GM18907 (cell line): ENCODE results near the gene SUSD6.

Experiments used
- ATAC-seq: cut with Tn5 transposase; IDR thresholded peaks from one replicate; pipeline ENCODE4 v1.9.1; 2021; ENCODE audit warnings: mild to moderate bottlenecking, moderate library complexity; ENCODE audit not compliant: unreplicated experiment

SUSD6 gene

GRCh38 chr14:69670093-69670492 is 58.7 kb downstream of the SUSD6 start:
- no peak for ATAC-seq

GRCh38 chr14:69671365-69672030 is 60.1 kb downstream of the SUSD6 start:
- no peak for ATAC-seq

GRCh38 chr14:69672356-69672755 is 61.0 kb downstream of the SUSD6 start:
- ATAC-seq, result no peak

DNA sequence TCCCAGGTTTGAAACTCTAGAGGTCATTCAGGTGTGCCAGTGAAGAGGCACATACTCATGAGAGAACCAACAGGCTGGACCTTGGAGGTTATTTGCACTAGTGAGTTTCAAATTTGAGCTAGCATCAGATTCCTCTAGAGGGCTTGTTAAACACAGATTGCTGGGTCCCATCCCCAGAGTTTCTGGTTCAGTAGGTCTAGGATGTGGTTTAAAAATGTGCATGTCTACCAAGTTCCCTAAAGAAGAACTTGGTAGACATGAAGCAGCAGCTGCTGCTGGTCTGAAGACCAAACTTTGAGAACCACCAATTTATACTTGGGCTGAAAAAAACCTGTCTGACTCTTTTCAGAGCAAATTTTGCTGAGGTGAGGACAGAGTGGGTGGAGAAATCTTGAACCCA is 61.7 kb downstream of the SUSD6 start:
- ATAC-seq, result peak; percentile 40

GRCh38 chr14:69673578-69674305 is 62.3 kb downstream of the SUSD6 start:
- ATAC-seq, result peak; percentile 27

- ATAC-seq, result no peak
These were observed 63.3 kb downstream of the SUSD6 start for GRCh38 chr14:69674546-69675244.

GRCh38 chr14:69675245-69675583 is 63.8 kb downstream of the SUSD6 start:
- no peak for ATAC-seq

DNA sequence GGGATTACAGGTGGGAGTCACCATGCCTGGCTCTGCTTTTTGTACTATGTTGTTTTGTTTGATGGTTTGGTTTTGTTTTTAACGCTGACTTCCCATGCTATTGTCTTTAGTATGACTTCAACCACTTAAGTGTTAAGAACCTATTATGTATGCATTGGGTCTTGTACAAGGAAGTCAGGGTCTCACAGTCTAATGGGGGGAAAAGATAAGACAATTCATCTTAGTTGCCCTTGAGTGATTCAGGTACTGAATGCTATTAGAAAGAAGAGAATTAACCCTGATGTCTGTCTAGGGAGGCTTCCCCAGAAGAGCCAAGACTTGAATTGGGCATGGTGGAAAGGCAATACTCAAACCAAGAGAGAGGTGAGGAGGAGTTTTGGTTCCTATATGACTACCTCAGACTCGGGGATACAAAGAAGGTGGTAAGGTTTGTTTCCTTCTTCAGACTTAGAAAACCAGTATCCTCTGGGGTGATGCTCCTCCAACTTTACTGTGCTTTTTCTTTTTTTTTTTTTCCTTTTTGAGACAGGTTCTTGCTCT is 64.6 kb downstream of the SUSD6 start:
- peak; percentile 76 for ATAC-seq

- no peak for ATAC-seq
These were observed 65.3 kb downstream of the SUSD6 start for GRCh38 chr14:69676723-69677122.

GRCh38 chr14:69680297-69680696 is 68.9 kb downstream of the SUSD6 start:
- ATAC-seq, result no peak

- no peak for ATAC-seq
These were observed 70.7 kb downstream of the SUSD6 start for GRCh38 chr14:69682136-69682535.

GRCh38 chr14:69682621-69683263 is 71.3 kb downstream of the SUSD6 start:
- no peak for ATAC-seq

- no peak for ATAC-seq
These were observed 72.6 kb downstream of the SUSD6 start for GRCh38 chr14:69683971-69684370.

DNA sequence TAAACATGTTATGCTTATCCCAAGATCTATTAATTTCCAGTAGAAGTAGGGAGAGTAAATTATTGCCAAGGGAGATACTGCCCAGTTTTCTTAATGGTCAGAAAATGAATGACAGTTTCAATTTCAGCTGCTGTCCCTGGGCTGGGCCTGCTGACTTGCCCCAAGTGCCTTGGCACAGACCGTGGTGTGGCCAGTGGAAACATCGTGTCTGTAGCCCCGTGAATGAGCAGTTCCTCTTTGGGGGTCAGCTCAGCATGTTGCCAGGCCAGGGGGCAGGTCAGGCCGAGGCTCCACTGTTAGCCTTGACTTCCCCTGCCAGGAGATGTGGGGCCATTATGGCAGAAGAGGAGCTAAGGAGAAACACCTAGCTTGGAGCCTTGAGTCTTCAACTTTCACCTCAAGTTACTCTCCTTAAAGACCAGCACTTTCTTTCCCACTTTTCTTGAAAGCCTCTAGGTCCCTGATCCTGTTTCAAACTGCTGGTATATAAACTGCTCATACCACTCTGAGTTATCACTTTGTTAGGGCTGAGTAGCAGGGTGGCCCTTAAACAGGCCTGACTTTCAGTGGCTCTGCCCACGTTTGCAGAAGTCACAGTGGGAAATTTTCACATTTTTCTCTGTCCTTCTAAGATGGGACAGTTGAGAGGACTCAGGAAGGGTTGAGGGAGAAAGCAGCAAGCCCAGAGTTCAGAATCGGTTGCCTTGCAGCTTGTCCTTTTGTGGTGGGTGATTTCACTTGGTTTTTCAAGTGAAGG is 73.2 kb downstream of the SUSD6 start:
- no peak for ATAC-seq

DNA sequence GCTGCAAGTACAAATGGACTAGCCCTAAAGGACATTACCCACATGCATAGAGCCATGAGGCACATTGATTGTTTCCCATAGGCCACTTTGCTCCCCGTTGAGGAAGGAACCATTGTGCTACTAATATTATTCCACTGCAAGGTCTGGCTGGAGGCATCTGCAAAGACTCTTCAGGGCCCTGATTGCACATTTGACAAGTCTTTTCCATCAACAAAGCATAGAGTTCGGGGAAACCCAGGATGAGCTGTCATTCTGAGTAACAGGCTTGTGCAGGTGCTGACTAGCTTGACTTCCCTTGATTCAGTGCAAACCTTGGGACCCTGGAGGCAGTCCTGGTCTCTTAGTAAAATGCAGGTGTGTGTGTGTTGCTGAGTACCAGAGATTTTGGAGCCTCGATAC is 73.8 kb downstream of the SUSD6 start:
- ATAC-seq, result no peak

GRCh38 chr14:69685716-69686115 is 74.3 kb downstream of the SUSD6 start:
- ATAC-seq, result no peak

DNA sequence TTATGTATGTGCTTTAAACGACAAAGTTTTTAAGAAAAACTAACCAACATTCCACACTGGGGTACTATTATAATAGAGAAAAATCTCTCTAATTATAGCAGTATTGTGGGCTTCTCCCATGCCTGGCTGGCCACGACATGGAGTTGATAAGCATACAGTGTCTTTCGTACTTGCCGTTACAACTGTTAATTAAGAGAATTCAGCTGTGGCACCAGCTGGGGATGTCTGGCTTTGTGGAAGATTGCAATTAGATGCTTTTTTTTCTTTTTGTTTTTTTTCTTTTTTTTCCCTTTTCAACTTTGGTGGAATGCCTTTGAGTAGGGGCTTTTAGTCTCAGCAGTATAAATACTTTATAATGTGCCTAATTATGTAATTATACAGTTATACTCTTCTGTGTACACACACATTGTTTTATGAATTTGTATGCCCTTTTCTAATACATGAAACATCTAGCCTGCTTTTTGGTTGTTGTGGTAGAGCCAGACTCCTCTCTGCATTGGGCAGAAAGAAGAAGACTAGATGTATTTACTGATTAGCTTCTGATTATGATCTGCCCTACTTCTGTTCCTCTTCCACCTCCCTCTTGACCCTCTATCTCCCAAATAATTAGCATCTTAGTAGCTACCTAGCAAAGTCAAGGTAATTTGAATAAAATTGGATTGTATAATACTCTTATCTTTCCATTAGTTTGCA is 76.4 kb downstream of the SUSD6 start:
- ATAC-seq, result no peak

DNA sequence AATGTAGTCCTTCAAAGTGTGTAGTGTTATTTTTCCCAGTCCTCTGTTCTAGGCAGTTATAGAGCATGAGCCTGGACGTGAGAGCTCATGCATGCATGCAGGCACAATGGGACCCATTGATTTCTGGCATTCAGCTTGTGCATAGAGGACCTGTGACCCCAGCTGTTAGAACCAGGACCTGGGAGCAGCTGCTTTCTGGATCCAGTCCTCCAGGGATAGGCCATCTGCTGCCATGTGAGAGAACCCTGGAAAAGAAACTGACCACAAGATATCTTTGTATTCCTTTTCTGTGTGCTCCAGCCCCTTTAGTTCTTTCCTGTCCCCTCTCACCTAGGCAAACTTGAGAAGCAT is 76.9 kb downstream of the SUSD6 start:
- ATAC-seq, result no peak

DNA sequence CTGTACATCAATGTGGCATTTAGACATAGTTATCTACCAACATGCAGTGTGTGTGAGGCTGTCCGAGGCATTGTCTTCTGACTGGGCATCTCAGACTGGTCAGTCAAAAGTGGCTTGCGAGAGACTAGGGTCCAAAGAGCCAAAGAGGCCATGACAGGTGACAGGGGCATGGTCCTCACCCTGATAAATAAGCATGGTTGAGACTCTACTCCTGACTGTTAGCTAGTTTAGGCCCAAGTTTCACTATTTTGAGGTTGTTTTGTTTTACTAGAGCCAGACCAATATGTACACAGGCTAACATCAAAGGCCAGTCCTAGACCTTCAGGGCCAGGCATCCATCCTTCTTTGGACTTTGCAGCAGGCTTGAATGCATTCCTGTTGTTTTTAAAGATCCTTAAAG is 78.6 kb downstream of the SUSD6 start:
- no peak for ATAC-seq

DNA sequence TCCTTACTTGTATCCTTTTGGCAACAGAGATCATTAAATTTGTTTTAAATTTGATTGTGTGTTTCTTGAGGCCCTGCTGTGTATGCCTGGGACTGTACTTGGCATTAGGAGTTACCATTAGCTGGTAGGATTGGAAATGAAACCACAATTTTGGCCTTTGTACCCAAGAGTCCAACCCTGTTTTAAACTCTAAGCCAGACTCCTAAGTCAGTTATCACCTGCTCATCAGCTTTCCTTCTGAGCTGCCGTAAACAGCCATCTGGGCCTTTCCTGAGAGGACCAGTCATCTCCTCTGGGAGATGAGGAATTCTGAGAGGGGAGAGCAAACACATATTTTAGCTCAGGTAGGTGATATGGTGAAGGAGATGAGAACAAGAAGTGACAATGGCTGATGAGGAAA is 81.2 kb downstream of the SUSD6 start:
- ATAC-seq, result no peak
